Mucosa of stomach (tissue), 1 donor: Measurements from ENCODE around the gene C16orf78.

Source experiments
- H3K27me3 ChIP-seq: one replicate; pipeline ENCODE4 v1.7.0; 2013; ENCODE audit warnings: mild to moderate bottlenecking, low read length; ENCODE audit not compliant: control insufficient read depth, insufficient read depth
- H3K36me3 ChIP-seq: one replicate; pipeline ENCODE4 v1.7.0; 2013; ENCODE audit warnings: low read length; ENCODE audit not compliant: control insufficient read depth, insufficient read depth
- H3K4me1 ChIP-seq: one replicate; pipeline ENCODE4 v1.7.0; 2013; ENCODE audit warnings: mild to moderate bottlenecking, low read length; ENCODE audit not compliant: control insufficient read depth, insufficient read depth
- H3K4me3 ChIP-seq: one replicate; pipeline ENCODE4 v1.7.0; 2013; ENCODE audit warnings: low read length
- H3K9ac ChIP-seq: one replicate; pipeline ENCODE4 v1.7.0; 2013; ENCODE audit warnings: mild to moderate bottlenecking, low read length, moderate library complexity
- H3K9me3 ChIP-seq: one replicate; pipeline ENCODE4 v1.7.0; 2013; ENCODE audit warnings: mild to moderate bottlenecking, low read length, moderate library complexity; ENCODE audit not compliant: control insufficient read depth
- donor health status: Pancreatic carcinoma.

C16orf78 gene

DNA sequence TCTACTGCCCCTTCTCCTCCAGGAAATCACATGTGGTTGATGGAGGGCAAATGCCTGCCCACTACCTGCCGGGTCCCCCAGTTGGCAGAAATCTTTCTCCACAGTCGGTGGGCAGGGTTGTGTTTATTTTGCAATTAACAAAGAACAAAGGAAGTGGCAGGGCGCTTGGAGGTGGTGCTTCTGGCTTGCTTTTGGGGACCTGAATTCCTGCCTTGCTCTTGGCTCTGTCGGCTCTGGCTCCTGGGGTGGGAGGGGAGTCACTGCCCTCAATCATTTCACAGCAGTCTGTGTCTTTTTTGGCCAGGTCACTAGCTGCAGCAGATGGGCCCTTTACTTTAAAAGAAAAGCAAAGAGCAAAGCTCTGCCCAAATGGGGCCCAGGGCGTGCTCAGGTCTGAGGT is 69.2 kb downstream of the C16orf78 start:
- Histone ChIP-seq H3K4me3 (no peak overlapping the region), H3K36me3 (no peaks in the 10 kb centered on the region), H3K4me1 (no peaks in the 10 kb centered on the region), H3K9ac (no peak overlapping the region), H3K9me3 (no peaks in the 10 kb centered on the region), H3K27me3 (peaks cover 9% of the 10 kb centered on the region)

DNA sequence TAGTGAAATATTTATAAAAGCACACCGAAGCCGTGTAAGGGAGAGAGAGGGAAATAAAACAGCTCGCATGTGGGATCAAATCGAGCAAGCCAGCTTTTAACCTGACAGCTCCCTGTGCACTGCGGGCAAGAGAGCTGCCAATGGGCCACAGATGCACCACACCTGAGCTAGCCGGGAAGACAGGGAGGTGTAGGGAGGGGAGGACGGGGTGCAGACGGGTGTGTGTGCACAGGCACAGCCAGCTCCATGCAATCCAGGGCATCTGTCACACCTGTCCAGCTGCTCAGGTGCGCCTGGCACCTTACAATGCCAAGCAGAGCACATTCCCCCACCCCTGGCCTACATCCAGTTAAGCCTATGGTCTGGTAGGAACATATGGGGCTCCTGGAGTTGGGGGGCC is 70.0 kb downstream of the C16orf78 start:
- H3K36me3 ChIP-seq, result no peaks in the 10 kb centered on the region
- peaks cover 9% of the 10 kb centered on the region for H3K27me3 ChIP-seq
- H3K4me1 ChIP-seq, result no peaks in the 10 kb centered on the region
- no peaks in the 10 kb centered on the region for H3K9me3 ChIP-seq
- no peak overlapping the region for H3K9ac ChIP-seq
- no peak overlapping the region for H3K4me3 ChIP-seq

DNA sequence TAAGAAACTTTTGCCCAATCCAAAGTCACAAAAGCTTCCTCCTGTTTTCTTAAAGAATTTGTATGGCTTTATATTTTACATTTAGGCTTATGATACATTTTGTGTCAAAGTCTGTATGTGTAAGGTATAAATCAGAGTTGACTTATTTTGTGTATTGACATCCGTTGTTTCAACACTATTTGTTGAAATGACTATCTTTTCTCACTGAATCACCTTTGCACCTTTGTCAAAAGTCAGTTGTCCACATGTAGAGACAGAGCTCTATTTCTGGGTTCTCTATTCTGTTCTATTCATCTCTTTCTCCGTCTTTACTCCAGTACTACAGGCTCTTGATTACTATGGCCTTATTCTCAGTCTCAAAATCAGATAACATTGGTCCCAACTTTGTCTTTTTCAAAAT is 73.2 kb downstream of the C16orf78 start:
- Histone ChIP-seq H3K9ac (no peak overlapping the region), H3K36me3 (no peaks in the 10 kb centered on the region), H3K4me3 (no peak overlapping the region), H3K9me3 (no peaks in the 10 kb centered on the region), H3K27me3 (peaks cover 9% of the 10 kb centered on the region), H3K4me1 (no peaks in the 10 kb centered on the region)
